ENCODE measurements around the gene NOTCH4. TPM values are rescaled to one million over a fixed set of nuclear protein-coding genes. Genes with fewer than 3 reads are reported as not detected.

NOTCH4 gene
- total RNA-seq, 1 donor from 2014 or later: 11.9 TPM

GRCh38 chr6:32166411-32167061 is 57.3 kb downstream of the NOTCH4 start:
- no peak for DNase-seq (ENCODE audit: low read depth in 2 of 2)

DNA sequence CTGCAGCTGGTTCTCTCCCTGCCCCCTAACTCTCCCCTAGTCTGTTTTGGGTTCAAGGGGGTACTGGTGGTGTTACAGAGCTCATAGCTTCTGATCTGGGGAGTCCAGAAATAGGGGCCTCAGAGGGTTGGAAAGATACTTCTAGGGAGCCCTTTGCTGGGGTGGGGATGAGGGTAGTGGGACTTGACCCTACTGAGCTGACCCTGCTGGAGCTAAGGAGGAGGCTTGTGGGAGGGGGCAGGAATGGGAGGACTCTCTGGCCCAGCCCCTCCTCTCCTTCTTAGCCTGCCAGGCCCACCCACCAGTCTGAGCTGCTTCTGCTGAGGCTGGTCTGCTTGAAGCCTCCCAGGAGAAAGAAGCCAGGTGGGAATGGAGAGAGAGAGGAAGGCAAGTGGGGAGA is 59.6 kb downstream of the NOTCH4 start, which contains the start of gene EGFL8:
EGFL8 (plus strand) TSS at position 301 of the 400 bp plus-strand sequence. CDS start 1,571 bp downstream, outside the sequence.
- DNase-seq (ENCODE audit: low read depth in 2 of 2): no peak

- no peak for DNase-seq (ENCODE audit: low read depth in 2 of 2)
Observed at GRCh38 chr6:32163559-32164258, 60.2 kb downstream of the NOTCH4 start.

DNA sequence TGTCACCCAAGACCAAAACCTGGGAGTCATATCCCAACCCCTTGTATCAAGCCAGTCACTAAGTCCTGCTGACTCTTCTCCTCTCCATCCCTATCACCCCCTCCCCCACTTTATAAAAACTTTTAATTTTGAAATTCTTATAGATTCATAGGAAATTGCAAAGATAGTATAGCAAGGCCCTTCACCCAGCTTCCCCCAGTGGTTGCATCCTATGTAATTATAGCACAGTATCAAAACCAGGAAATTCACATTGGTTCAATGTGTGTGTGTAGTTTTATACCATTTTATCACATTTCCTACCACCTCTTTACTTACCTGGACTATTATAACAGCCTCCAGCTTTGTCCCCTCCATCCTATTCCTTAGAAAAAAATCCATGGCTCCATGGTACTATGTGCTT is 65.8 kb downstream of the NOTCH4 start:
- DNase-seq (ENCODE audit: low read depth in 2 of 2): no peak

GRCh38 chr6:32156891-32157290 is 67.0 kb downstream of the NOTCH4 start:
- DNase-seq (ENCODE audit: low read depth in 2 of 2): no peak

DNA sequence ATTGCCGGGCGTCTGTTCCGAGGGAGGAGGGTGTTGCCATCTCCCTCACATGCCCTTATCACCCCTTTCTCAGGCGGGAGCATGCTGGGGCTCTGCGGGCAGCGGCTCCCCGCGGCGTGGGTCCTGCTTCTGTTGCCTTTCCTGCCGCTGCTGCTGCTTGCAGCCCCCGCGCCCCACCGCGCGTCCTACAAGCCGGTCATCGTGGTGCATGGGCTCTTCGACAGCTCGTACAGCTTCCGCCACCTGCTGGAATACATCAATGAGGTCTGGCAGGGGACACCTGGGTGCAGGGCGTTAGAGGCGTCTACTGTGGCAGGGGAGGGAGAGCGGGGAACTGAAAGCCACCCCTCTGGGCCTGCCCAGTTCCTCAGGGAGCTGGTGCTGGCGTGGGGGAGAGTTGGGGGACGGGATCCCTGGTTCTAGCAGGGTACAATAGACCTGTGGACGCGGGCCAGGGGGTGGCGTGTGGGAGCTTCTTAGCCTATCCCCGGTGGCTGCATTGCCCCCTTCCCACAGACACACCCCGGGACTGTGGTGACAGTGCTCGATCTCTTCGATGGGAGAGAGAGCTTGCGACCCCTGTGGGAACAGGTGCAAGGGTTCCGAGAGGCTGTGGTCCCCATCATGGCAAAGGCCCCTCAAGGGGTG is 69.2 kb downstream of the NOTCH4 start:
- DNase-seq (ENCODE audit: low read depth in 2 of 2): peak; percentile 68 to 80

DNA sequence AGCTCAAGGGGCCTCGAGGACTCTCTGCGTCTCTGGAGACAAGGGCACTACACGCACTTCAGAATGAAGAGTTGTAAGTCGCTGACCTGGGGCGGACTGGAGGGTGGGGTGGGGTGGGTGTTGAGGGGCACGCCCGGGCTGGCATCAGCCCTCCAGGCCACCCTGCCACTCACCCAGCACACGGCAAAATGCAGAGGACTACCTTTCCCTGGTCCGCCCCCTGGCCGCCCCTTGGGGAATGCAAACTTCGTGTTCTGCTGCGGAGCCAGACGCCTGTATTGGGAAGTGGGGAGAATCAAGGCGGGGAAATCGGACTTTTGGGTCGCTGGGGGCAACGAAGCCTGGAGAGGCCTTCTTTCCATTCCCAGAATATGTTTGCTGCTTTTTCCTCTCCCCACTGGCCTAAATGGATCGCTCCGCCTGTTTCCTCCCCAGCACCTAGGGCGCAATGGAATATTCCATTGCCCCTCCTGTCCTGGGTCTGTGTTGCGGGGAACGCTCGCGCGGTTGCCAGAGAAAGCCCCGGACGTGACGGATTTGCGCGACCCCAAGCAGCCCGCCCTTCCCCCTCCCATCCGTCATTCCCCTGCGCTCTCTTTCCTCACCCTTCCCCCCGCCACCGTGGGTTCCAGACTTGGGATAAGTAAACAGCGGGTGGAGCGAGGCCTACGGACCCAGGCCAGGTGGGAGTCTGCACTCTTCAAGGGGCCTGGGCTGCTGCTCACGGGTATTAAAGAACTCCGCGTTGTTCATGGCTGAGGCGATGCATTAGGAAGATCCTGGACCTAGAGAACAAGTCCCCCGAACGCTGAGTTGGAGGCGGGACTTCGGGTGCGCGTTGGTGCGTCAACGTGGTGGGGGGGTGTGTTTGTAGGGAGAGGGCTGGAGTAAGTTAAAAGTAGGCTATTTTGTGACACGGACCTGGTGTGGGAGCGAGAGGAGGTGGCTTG is 70.0 kb downstream of the NOTCH4 start, which contains the start of gene PPT2:
PPT2 (plus strand) TSS at position 578 of the 950 bp plus-strand sequence. CDS start 454 bp downstream, outside the sequence.
- peak; percentile 96 to 97 for DNase-seq (ENCODE audit: low read depth in 2 of 2)

DNA sequence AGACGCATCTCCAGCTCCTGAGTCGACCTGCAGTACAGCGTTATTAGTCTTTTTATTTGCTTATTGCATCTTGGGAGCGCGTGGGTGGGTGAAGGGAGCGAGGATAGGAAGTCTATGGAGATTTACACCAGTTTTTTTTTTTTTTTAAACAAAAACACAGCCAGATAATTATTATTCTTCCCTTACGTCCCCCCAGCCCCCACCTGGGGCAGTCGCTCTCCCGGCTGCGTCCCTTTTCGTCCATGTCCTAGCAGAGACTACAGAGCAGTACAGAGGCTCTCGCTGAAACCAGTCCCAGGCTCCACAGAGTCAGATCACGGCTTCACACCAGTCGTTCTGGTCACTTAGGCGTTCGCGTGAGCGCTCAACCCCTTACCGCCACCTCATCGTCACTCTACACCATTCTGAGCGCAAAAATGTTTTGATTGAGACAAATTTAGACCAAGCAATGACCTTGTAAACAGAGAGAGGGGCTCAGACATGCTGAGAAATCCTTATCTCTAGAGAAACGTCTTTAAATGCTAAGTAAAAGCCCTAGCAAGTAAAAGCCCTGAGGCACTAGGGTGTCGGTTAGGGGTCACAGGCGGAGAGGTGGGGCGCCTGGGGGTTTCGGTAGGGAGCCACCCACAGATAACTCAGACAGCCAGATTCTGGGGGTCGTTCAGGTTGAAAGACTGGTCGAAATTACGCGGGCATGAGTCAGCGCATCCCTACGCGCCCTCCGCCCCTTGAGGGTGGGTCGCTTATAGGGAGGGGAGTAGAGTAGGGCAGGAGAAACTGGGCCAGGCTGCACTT is 70.9 kb downstream of the NOTCH4 start:
- peak in 1 of 2 donors; percentile 48 for DNase-seq (ENCODE audit: low read depth in 2 of 2)

- DNase-seq (ENCODE audit: low read depth in 2 of 2): no peak
Observed at GRCh38 chr6:32151863-32152768, 71.8 kb downstream of the NOTCH4 start, which contains the start of gene PRRT1. Gene PRRT1 (minus strand): TSS chr6:32151939. CDS start chr6:32151827, 112 bp downstream.

DNA sequence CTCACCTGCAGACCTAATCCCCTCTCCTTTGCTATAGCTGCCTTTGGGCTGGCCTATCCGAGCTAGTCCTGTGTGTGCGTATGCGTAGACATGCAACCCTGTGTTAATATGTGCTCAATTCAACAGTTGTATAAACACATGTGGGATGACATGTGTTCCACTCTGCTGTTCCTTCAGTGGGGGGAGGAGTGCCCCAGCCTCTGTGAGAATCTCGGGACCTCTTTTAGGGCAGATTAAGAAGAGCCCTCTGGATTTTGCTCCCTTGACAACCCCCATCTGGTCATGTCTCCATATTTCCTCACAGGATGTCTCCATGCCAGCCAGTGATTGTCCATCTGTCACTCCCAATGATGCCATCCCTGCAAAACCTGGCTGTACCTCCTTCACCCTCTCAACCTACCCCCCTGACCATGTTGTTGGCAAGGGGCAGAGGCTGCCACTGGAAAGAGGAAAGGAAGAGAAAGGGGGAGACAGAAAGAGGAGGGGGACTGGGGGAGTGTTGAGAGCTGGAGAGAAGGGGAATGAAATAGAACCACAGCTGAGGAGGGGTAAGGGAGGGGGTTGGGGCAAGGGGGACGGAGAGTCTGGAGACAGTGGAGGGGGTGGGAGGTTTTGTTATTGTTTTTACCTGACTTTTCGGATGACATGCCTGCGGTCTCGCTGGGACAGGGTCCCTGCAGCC is 72.5 kb downstream of the NOTCH4 start:
- no peak for DNase-seq (ENCODE audit: low read depth in 2 of 2)

GRCh38 chr6:32149932-32150870 is 73.7 kb downstream of the NOTCH4 start:
- no peak for DNase-seq (ENCODE audit: low read depth in 2 of 2)

DNA sequence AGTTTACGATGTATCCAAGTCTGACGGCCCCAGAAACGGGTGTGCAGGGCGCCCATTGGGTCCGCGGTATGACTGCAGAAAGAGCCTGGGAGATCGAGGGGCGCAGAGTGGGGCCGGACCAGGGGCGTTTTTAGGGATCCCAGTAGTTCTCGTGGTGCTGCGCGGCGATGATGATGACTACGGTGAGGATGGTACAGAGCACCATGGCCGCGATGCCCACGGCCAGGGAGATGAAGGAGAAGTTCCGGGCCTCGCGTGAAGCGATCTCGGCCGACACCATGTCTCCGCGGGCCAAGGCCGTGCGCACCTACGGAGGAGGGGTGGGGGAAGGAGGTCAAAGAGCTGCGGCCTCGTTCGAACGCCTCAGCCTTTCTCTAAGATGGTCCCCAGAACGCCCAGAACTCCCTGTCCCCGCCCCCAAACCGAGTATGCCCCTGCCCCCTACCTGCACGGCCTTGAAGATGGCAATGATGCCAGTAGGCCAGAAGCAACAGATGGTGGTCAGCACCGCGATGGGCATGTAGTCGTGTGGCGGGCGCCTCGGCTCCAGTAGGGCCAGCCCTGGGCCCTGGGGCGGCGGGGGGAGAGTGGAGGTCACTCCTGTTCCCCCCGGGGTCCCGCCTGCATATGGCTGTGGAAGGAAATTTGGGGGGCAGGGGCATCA is 74.6 kb downstream of the NOTCH4 start:
- no peak for DNase-seq (ENCODE audit: low read depth in 2 of 2)

DNA sequence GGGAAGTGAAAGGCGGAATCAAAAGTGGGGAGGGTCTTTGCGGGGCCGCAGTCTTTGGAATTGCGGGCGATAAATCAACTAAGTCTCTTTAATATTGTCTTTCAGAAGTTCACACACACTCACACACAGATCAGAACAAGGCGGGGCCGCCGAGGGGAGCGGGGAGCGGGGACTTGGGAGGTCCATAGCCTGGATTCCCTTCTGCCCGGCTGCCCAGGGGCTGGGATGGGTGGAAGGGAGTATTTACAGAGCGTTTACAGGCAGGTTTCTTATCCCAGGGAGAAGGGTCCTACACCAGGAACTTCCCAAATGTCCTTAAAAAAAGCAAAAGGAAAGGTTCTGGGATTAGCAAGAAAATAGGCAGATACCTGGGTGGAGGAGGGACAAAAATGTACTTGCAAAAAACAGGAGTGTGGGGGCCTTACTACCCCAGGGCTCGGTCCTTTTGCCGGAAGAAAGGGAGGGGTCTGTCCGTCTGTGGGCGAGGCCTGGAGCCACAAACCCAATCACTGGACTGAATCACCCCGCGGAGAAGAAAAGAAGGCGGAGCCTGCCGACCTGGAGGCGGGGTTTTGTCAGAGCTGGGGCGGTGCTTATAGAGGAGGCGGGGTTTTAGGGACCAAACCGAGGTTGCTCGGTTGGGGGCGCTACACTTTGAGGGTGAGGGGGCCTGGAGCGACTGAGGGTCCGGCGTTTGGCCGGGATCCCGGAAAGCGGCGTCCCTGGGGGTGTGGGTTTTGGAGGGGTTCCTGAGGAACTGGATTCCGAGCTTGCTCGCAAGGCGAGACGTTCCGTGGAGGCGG is 75.4 kb downstream of the NOTCH4 start:
- peak in 1 of 2 donors; percentile 71 for DNase-seq (ENCODE audit: low read depth in 2 of 2)

DNA sequence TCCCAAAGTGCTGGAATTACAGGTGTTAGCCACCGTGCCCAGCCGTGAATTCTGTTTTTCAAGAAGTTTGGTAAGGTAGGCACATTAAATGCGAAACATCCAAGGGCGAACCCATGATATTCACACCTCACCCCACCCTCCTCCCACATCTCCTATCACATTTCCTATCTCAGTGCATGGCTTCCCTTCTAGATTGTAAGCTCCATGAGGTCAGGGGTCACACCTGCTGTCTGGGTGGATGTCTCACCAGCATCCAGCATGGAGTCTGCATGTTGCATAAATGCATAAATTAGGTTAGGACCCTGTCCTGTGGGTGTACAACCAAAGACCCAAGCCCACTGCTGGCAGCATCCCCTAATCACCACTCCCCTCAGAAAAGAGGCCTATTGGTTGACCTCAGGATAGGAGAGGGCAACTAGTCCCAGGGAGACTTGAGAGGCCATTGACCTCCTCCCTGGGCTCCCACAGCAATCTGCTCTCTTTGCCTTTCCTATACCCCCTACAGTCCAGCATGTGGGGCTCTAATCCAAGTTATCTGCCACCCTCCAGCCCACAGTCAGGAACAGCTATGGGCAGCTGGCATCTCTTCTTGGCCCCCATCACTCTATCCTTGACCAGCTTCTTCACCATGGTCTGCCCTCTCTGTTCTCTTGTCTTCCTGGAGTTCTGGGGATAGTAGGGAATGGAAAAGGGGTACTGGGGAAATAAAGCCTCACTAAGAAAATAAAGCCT is 76.3 kb downstream of the NOTCH4 start:
- DNase-seq (ENCODE audit: low read depth in 2 of 2): no peak

DNA sequence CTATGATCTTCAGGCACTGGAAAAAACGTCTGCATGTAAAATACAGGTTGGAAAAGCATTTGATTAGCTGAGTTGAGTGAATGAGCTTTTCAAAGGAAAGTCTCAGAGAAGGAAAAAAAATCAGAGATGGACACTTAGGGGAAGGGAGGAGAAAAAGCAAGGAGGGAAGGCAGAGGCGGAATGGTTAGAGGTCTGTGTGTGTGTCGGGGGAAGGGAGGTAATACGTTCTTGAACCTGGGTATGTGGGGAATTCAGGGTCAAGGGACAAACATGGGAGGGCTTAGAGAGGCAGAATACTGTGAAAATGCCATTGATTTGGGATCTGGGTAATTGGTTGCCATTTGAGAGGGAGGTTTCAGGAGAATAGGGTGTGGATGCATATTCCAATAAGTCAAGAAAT is 77.2 kb downstream of the NOTCH4 start:
- no peak for DNase-seq (ENCODE audit: low read depth in 2 of 2)
